ENCODE data around the gene ABCC1.
"Not testable (repeated sequence)": the region's sequence is repeated elsewhere in the genome, so short reads cannot be mapped to it uniquely, and the experiment has no call there.

Gene ABCC1

DNA sequence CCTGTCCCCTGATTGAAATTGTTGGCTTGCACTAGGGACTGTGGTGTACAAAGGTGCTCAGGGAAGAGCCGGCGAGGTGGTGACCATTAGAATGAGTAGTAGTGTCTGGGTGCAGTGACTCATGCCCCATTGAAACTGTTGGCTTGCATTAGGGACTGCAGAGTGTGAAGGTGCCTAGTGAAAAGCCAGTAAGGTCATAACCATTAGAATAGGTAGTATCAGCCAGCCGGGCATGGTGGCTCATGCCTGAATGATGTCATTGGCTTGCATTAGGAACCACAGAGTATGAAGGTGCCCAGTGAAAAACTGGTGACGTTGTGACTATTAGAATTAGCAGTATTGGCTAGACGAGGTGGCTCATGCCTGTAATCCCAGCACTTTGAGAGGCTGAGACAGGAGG is 195.0 kb downstream of the ABCC1 start:
- no peak for DNase-seq

DNA sequence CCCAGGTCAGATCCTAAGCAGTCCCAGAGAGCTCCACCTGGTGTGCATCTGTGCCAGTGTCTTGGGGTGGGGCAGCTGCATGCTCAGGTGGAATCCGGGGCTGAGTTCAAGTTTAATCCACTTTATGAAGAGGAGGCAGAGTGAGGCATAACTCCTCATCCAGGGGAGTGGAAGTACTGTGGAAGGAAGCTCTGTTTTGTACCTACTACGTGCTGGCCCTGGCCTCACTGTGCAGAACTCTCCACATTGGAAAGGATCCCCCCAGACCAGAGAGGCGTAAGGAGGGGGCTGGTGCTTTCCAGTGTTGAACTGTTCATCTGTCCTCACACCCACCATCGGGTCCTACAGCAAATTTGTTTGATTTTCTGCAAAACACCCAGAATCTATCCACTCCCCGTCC is 195.9 kb downstream of the ABCC1 start:
- no peak for DNase-seq

DNA sequence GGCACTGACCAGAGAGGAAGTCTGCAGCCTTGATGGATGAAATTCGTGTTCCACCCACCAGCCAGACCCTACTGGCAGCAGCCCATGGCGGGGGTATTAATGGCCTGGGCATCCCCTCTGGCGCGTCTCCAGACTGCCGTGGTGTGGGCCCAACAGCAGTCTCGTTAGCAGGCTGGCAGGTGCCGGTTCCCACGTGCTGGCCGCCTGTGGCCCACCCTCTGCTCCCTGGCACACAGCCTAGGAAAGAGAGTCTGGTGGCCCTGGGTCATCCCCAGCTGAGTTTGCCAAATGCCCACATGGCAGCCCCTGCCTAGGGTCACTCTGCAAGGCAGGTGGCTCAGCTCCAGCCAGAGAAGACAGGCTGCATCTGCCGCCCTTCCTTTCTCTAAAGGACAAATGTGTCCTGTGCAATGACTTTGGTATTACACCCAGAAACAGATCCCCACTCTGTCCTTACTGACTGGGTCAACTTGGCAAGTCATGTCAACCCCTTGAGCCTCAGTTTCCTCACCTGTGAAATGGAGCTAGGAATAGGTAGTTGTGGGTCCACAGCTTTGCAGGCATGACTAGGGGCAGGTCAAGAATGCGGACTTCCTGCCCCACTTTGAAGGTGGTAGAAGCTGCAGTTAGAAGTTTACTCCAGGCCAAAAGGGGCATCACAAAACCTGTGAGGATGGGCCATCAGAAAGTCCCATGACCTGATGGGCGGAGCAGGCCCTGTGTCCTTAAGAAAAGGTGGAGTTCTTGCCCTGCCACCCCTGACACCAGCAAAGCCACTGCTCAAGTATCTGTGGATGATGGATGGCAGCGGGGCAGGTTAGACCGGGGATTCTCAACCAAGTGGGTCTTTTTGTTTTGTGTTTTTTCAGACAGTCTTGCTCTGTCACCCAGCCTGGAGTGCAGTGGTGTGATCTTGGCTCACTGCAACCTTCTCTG is 197.2 kb downstream of the ABCC1 start:
- no peak for DNase-seq

DNA sequence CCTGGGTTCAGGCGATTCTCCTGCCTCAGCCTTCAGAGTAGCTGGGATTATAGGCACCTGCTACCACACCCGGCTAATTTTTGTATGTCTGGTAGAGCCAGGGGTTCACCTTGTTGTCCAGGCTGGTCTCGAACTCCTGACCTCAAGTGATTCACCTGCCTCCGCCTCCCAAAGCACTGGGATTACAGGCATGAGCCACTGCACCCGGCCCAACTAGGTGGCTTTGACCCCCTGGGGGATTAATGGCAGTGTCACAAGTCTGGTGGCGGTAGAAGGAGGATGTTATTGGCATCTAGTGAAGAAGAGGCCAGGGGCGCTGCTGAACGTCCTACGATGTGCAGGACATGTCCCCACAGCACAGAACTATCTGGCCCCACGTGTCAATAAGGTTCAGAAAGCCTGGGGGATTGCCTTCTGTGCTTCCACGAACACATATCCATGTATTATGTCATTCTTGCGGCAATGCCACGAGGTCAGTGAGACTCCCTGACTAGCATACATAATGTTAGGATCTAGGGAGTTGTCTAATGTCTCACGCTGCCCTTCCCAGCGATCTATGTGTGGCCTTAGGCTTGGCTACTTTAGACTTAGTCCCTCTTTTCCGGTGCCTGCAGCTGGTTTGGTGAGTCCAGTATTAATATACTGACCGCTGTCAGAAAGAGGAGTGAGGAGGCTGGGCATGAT is 198.0 kb downstream of the ABCC1 start:
- no peak for DNase-seq

DNA sequence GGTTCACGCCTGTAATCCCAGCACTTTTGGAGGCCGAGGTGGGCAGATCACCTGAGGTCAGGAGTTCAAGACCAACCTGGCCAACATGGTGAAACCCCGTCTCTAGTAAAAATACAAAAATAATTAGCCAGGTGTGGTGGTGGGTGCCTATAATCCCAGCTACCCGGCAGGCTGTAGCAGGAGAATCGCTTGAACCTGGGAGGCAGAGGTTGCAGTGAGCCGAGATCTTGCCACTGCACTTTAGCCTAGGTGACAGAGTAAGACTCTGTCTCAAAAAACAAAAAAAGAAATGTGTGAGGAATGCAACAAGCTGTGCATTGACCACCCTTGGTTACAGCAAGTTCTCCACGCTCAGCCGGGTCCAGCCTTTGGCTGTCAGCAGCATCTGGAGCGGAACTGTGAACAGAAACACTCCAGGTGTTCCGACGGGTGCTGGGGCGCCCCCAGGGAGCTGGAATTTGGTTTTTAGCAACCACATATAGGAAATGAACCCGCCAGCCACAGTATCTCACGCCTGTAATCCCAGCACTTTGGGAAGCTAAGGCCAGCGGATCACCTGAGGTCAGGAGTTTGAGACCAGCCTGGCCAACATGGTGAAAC is 198.7 kb downstream of the ABCC1 start:
- not testable (repeated sequence) for DNase-seq

DNA sequence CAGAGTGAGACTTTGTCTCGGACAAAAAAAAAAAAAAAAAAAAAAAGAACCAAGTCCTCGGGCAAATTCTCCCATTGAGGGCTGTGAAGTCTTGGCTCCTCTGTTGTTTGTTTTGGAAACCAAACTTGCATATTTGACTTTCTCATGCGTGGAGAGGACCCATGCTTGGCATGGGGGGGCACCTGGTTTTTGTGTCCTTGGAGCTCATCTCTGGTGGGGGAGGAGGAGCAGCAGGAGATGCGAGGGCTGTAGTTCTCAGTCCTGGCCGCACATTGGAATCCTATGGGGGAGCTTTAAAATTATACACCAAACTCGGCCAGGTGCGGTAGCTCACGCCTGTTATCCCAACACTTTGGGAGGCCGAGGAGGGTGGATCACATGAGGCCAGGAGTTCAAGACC is 199.3 kb downstream of the ABCC1 start:
- DNase-seq = no peak

DNA sequence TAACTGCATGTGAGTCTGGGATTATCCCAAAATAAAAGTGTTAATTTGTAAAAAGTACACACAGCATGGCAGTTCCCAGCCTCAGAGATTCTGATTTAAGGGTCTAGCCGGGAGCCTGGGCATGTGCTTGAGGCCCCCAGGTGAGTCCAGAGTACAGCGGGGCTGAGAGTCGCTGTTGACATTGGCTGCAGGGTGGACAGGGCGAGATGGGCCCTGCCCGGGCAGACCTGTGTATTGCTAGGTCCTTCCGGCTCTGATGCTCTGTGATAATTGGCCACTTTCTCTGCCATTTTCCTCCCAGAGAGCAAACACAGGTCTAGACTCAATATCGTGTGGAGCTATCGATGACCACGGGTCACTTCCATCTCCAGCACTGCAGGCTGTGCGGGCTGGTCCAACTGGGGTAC is 200.3 kb downstream of the ABCC1 start:
- no peak for DNase-seq

DNA sequence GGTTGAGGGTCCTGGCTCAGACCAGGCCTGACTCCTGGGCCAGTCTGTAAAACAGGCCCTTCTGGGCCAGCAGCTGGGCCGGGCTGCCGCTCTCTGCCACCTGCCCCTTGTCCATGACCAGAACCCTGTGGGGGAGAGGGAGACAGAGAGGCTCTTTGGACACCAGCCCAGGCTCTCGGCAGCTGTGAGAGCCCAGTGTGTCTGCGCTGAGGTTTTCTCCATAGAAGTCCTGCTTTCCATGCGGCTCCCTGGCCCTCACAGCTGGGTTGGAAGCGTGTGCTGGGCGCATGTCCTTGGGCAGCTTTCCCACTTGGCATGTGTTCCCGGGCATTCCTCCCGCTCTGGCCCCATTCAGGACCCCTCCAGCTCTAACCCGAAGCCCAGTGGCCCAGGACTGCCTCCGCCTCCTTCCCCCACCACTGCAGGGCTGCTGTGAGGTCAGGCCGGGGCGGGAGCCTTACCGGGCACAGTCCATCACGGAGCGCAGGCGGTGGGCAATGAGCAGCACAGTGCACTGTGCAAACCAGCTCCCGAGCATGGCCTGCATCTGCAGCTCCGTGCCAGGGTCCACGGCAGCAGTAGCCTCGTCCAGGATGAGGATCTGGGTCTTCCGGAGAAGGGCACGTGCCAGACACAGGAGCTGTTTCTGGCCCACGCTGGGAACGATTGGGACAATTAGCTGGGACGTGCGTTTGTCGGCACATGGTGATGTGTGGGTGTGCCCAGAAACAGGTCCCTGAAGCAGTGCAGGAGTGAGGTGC is 200.9 kb downstream of the ABCC1 start:
- no peak for DNase-seq

DNA sequence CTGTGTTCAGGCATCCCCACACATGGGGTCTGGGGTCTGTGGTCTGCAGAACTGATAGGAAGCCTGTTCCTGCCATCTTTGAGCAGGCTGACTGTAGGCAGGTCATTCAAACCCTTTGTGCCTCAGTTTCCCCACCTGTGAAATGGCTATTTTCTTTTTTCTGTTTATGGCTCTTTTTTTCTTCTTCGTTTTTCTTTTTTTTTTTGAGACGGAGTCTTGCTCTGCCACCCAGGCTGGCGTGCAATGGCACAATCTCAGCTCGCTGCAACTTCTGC is 201.4 kb downstream of the ABCC1 start:
- DNase-seq = no peak

DNA sequence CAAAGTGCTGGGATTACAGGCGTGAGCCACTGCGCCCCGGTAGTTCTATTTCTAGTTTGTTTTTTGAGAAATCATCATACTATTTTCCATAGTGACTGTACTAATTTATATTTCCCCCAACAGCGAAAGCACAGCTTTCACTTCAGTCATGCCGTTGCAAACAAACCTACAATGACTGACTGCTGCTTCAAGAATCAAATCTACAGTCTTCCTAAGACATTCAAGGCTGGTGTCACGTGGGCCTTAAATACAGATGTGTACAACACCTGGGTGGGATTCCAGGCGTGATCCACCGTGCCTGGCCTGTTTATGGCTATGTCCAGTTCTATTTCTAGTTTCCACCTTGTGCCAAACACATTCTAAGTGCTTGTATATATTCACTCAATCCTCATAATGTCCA is 201.9 kb downstream of the ABCC1 start:
- DNase-seq = no peak

DNA sequence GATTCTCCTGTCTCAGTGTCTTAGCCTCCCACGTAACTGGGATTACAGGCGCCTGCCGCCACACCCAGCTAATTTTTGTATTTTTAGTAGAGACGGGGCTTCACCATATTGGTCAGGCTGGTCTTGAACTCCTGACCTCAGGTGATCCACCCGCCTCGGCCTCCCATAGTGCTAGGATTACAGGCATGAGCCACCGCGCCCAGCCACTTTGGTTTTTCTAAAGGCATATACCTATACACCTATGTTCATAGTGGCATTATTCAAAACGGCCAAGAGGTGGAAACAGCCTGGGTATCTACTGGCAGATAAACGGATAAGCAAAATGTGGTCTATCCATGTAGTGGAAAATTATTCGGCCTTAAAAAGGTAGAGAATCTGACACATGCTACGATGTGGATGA is 203.6 kb downstream of the ABCC1 start:
- DNase-seq = not testable (repeated sequence)

DNA sequence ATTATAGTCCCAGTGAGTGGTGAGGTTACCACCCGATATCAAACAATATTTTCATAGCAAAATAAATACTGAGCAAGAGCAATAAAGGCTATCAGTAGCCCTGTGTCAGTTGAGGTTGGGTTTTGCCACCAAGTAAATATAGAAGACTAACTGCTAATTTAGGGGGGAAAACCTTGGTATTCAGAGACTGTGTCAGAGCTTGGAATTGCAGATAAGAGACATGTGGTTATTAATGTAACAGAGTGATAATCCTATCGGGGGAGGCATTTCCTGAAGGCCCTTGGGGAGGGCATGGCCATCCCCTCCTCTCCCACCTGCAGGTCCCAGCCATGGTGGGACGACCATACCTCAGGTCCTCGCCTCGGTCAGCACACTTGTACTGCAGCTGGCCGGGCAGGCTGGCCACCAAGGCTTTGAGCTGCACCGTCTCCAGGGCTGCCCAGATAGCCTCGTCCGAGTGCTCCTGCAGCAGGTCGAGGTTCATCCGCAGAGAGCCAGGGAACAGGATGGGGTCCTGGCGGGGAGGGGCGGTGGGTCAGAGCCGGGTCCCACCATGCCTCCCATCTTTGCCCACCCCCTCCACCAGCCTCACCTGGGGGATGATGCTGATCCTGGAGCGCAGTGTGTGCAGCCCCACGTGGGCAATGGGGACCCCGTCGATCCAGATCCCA is 205.0 kb downstream of the ABCC1 start:
- DNase-seq = no peak

DNA sequence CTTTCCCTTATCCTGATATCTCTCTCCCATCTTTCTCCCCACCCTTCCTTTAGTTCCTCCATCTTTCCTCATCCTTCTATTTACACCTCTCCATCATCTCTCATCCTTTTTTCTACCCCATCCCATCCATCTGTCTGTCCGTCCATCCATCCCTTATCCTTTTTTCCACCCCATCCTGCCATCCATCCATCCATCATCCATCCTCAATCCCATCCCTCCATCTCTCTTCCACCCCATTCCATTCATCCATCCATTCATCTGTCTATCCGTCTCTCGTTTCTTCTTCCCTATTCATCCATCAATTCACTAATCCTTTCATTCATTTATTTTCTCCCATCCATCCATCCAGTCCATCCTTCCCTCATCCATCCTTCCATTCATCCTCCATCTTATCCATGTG is 205.8 kb downstream of the ABCC1 start:
- no peak for DNase-seq

DNA sequence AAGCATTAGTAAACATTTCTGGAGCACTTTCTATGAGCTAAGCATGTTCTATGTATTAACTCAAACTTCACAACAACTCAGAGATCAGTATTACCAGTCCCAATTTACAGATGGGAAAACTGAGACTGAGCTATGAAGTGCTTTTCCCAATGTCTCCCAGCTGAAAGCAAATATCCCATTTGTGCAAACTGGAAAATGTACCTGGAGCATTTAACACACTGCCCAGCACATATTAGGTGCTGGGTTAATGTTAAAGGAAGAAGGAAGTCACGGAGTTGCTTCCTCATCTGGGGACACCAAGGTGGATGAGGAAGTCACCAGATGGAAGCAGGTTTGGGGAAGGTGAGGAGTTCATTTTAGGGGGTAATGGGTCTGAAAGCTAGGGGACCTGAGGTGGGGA is 207.8 kb downstream of the ABCC1 start:
- no peak for DNase-seq

DNA sequence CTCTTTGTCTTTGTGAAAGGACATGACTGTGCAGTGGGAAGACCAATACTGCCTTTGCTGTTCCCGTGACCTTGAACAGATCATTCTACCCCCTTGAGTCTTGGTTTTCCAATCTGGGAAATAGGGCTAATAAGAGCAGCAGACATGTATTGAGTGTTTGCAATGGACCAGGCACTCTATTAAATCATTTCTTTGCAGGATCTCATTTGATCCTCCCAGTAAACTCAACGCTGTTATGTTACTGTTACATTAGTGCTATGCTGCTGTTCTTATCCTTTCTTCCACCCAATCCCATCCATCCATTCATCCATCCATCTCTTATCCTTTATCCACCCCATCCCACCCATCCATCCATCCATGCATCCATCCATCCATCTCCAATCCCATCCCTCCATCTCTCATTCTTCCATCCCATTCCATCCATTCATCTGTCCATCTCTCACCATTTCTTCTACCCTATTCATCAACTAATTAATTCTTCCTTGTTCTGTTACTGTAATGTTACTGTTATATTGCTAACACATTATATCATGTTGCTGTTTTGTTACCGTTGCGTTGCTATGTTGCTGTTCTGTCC is 208.8 kb downstream of the ABCC1 start:
- no peak for DNase-seq

DNA sequence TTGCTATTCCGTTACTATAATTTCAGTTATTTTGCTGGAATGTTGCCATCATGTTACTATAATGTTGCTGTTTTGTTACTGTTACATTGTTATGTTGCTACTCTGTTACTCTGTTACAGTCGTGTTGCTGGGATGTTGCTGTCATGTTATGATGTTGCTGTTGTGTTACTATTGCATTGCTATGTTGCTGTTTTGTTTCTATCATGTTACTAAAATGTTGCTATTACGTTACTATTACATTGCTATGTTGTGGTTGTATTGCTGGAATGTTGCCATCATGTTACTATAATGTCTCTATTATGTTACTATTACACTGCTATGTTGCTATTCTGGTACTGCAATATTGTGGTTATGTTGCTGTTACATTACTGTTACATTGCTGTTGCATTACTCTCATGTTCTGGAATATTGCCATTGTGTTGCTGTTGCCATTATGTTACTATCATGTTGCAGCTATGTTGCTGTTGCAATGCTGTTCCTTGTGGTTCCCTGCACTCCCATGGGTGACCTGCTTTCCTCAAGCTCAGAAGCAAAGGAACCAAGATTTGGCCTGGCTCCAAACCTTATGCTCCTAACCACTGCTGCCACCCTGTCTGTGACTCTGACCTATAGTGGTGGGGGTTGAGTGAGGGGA is 209.4 kb downstream of the ABCC1 start:
- no peak for DNase-seq

DNA sequence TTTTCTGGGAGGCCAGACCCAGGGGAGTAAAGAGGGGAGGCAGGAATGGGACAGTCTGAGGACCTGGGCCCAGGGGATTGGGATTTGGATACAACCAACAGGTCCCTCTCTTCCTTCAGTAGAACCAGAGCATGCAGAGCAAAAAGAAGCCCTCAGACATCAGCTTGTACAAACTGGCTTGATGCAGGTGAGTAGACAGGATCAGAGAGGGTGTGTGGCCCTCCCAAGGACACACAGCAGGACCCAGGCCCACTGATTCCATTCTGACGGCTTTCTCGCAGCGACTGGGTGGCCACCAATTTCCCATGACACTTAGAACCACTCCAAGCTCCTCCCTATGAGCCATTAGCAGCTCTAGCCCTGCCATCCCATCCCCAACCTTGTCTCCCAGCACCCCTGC is 210.2 kb downstream of the ABCC1 start:
- no peak for DNase-seq

DNA sequence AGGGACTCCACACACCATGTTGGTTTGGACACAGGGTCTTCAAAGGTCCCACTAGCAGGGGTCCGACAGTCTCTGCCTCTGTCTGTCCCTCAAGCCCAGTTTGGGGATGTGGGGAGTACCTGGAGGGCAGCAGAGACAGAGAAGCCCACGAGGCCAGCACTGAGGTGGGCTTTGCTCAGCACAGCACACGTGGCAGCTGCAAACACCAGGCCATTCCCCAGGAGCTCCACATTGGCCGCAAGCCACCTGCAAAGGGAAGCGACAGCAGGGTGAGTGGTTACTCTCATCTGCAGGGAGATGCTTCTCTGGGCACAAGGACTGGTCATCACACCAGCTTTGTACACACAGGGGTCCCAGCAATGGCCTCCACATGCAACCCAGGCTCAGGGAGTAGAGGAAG is 211.9 kb downstream of the ABCC1 start:
- no peak for DNase-seq

DNA sequence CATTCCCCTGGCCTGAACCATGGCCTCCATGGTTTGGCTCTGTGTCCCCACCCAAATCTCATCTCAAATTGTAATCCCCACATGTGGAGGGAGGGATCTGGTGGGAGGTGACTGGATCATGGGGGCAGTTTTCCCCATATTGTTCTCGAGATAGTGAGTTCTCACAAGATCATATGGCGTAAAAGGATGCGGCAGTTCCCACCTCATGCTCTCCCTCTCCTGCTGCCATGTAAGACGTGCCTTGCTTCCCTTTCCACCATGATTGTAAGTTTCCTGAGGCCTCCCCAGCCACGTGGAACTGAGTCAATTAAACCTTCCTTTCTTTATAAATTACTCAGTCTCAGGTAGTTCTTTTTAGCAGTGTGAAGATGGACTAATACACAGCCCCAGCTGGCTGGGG is 212.4 kb downstream of the ABCC1 start:
- DNase-seq = not testable (repeated sequence)

DNA sequence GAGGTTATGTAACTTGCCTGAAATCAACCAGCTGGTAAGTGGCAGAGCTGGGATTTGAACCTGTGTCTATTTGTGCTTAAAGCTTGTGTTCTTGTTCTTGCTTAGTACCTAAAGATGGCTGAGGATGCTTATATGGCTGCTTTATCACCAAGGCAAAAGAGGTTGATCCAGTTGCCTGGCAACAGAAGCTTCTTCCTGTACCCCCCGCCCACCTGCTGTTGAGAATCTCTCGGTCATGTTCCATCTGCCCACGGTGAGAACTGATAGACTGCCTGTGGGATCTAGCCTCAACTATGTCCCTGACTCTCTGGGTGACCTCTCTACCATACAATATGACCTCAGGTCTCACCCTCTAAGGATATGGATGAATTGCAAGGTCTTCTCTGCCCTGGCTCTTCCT is 213.2 kb downstream of the ABCC1 start:
- no peak for DNase-seq

DNA sequence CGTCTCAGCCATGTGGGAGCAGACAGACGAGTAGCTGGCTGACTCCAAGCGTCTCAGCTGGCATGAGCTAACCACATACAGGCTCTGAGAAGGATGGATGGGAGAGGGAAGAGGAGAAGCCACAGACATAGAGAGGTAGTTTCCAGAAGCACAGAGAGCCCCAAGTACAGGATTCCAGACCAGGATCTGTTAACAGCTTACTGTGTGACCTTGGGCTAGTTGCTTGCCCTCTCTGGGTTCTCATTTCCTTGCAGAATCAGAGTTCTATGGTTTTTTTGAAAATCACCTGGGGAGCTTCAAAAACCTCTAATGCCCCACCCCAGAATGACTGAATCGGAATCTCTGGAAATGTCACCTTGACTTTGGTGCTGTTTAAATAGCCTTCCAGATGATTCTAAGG is 213.7 kb downstream of the ABCC1 start:
- DNase-seq = no peak

DNA sequence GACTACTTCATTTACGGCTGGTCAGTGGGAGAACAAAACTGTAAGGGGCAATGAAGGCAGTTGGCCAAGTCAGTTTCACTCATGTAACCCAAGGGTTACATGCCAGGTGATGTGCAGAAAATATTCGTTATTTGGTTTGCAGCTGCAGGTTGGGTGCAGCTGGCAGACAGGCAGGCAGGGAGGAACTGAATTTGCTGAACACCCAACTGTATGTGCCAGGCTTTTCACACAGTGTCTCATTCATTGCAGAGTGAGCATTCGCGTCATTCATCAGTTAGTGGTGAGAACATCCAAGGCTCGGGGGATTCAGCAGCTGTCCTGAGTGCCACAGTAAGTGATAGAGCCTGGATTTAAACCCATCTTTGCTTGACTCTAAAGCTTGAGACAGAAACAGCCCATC is 214.2 kb downstream of the ABCC1 start:
- DNase-seq = no peak

All from CD4-positive, alpha-beta T cell treated with Interleukin-4 for 4 hours (primary cell).